ENCODE data around the gene TRAPPC2B. TPM values are rescaled to one million over a fixed set of nuclear protein-coding genes. Genes with fewer than 3 reads are reported as not detected.

TRAPPC2B gene
- total RNA-seq, 4 donors from 2014 or later = 34.4 to 47.4 (median 40.8) TPM

DNA sequence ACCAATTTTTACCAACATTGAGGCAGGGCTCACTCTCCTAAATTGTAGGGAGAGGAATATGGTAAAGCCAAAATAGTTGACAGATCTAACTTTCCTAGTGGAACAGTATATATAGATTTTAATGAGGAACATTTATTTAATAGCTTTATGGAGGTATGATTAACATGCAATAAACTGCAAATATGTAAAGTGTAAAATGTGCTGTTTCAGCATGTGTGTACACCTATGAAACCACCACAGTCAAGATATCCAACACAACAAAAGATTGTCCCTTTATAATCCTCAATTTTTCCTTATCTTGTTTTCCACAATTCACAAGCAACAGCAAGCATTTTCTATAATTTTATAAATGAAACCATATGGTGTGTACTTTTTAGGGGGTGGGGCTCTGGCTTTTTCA is 4.1 kb upstream of the TRAPPC2B start:
- no peak overlapping the region for H3K4me3 ChIP-seq
- no peak for DNase-seq
- H3K27ac ChIP-seq = peak overlapping the region in 1 of 4 donors; percentile 64
- no peak for TF ChIP-seq POLR2A (IDR thresholded peaks at IDR 0.05)
- TF ChIP-seq, protein P1, sequence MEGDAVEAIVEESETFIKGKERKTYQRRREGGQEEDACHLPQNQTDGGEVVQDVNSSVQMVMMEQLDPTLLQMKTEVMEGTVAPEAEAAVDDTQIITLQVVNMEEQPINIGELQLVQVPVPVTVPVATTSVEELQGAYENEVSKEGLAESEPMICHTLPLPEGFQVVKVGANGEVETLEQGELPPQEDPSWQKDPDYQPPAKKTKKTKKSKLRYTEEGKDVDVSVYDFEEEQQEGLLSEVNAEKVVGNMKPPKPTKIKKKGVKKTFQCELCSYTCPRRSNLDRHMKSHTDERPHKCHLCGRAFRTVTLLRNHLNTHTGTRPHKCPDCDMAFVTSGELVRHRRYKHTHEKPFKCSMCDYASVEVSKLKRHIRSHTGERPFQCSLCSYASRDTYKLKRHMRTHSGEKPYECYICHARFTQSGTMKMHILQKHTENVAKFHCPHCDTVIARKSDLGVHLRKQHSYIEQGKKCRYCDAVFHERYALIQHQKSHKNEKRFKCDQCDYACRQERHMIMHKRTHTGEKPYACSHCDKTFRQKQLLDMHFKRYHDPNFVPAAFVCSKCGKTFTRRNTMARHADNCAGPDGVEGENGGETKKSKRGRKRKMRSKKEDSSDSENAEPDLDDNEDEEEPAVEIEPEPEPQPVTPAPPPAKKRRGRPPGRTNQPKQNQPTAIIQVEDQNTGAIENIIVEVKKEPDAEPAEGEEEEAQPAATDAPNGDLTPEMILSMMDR (IDR thresholded peaks at IDR 0.05 in 4 of 5, conservative IDR thresholded peaks at IDR 0.05 in 1 of 5) = no peak
- peaks cover 8 to 46% of the 10 kb centered on the region in 2 donors for H3K36me3 ChIP-seq
- no peak for ATAC-seq
- H3K9me3 ChIP-seq = no peaks in the 10 kb centered on the region
- peaks cover 9 to 20% of the 10 kb centered on the region in 2 donors for H3K4me1 ChIP-seq
- intact Hi-C loops (cut with DNase I; ENCODE audit: low total_unique reads) = no loop called here
- no peaks in the 10 kb centered on the region for H3K27me3 ChIP-seq
- in situ Hi-C loops (cut with MboI; ENCODE audit: low sequenced_read_pairs in 4 of 4) = no loop called here

DNA sequence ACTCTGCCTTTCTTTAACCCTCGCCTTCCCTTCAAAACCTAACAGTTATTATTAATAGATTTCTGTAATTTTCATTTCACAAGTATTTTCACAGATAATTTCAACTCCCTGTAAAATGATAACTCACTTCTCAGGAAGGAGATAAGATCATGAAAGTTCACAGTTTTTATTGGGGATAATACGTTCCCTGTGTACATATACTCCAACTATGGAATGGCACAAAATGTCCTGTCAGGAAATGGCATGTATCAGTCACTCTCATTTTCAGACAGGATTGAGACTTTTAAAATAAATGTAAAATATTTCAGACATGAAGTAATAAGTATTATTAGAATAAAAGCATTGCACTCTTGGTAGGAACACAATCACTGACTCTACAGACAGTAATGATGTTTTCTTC is 932 bp upstream of the TRAPPC2B start:
- intact Hi-C loops (cut with DNase I; ENCODE audit: low total_unique reads) = loop anchor here (2.0 to 5.0 kb wide), 3 partner anchors 48 to 170 kb away; partner anchors contain the start of genes ZNF17, ZNF264 and ZNF749
- TF ChIP-seq POLR2A (IDR thresholded peaks at IDR 0.05) = no peak
- TF ChIP-seq, protein P1 (IDR thresholded peaks at IDR 0.05 in 4 of 5, conservative IDR thresholded peaks at IDR 0.05 in 1 of 5) = no peak
- no peak for DNase-seq
- no peak for ATAC-seq
- Histone ChIP-seq H3K27me3 (no peaks in the 10 kb centered on the region), H3K4me3 (peak overlapping the region; percentile 54 to 93 (median 67)), H3K27ac (peak overlapping the region; percentile 86 to 98 (median 94)), H3K9me3 (no peaks in the 10 kb centered on the region), H3K36me3 (peaks cover 3 to 18% of the 10 kb centered on the region in 2 donors), H3K4me1 (peaks cover 12 to 30% of the 10 kb centered on the region in 2 donors)
- in situ Hi-C loops (cut with MboI; ENCODE audit: low sequenced_read_pairs in 4 of 4) = no loop called here

DNA sequence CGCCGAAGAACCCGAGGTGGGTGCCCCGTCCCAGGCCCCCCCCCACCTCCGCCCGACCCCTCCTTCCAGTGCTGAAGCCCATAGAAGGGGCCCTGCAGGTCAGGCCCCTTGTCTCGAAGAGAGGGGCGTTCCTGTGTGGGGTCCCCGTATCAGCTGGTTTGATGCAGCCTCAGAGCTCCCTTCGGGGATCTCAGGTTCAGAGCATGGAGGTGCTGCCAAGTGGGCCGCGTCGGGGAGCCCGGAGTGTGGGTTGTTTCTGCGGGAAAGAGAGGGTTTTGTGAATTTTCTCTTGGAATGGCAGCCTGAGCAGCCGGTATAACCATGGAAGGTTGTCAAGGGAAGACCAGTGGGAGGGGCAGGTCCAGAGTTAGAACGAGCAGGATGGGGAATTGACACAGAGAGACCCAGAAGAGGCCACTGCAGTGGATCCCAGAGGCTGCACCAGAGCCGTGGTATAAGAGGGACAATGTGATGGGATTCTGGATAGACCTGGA is 384 bp downstream of the TRAPPC2B start:
- peaks cover 2 to 13% of the 10 kb centered on the region in 2 donors for H3K36me3 ChIP-seq
- intact Hi-C loops (cut with DNase I; ENCODE audit: low total_unique reads) = loop anchor here (1.0 to 5.0 kb wide), 7 partner anchors 12 to 171 kb away; partner anchors contain the start of genes ZNF17, ZNF264, ZNF304 and ZNF460
- no peak for TF ChIP-seq POLR2A (IDR thresholded peaks at IDR 0.05)
- TF ChIP-seq, protein P1 (IDR thresholded peaks at IDR 0.05 in 4 of 5, conservative IDR thresholded peaks at IDR 0.05 in 1 of 5) = no peak

DNA sequence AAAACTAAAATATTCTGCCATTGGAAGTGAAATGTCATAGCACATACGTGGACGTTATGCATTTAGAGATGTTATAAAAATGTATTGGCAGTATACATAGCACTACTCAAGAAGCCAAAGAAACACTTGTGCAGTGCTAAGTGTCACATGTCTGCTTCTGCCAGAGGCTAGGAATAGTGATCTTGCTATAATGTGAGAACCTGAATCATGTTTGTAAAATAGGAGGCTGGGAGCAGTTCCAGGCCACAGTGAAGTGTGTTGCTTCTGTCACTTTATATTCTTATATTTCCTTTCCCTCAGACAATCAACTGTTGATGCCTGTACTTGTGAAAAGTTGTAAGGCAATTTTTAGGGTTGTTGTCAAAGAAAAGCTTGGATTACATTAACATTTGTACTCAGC is 3.4 kb downstream of the TRAPPC2B start:
- Histone ChIP-seq H3K4me1 (peaks cover 16 to 31% of the 10 kb centered on the region in 2 donors), H3K27ac (peak overlapping the region; percentile 53 to 74 (median 63)), H3K27me3 (no peaks in the 10 kb centered on the region), H3K9me3 (no peaks in the 10 kb centered on the region), H3K4me3 (no peak overlapping the region), H3K36me3 (peaks cover 0 to 19% of the 10 kb centered on the region in 2 donors)
- ATAC-seq (peak; percentile 30 to 37), DNase-seq (peak; percentile 43 to 59)
- TF ChIP-seq, protein P1 (IDR thresholded peaks at IDR 0.05 in 4 of 5, conservative IDR thresholded peaks at IDR 0.05 in 1 of 5) = no peak
- no peak for TF ChIP-seq POLR2A (IDR thresholded peaks at IDR 0.05)
- in situ Hi-C loops (cut with MboI; ENCODE audit: low sequenced_read_pairs in 4 of 4) = no loop called here
- intact Hi-C loops (cut with DNase I; ENCODE audit: low total_unique reads) = no loop called here

More for the DNA sequence above, 384 bp downstream of the TRAPPC2B start:
- peaks cover 16 to 32% of the 10 kb centered on the region in 2 donors for H3K4me1 ChIP-seq
- peak overlapping the region; percentile 91 to 98 (median 97) for H3K27ac ChIP-seq
- in situ Hi-C loops (cut with MboI; ENCODE audit: low sequenced_read_pairs in 4 of 4) = no loop called here
- no peaks in the 10 kb centered on the region for H3K27me3 ChIP-seq
- no peaks in the 10 kb centered on the region for H3K9me3 ChIP-seq
- H3K4me3 ChIP-seq = peak overlapping the region; percentile 68 to 93 (median 80)
- DNase-seq (no peak), ATAC-seq (peak; percentile 3 to 12)
